A673 (cell line): ENCODE results near the gene RNMT.

Source experiments
- CTCF ChIP-seq: fragments of 300-800, 200-600 bp; sonication (generic); conservative IDR thresholded peaks from 2 replicates; pipeline ENCODE4 v1.5.1; 2017; ENCODE audit warnings: low read depth, mild to moderate bottlenecking, antibody characterized with exemption, low read length, moderate library complexity, mixed read lengths
- EZH2 ChIP-seq: fragments of 200-600 bp; sonication (generic); IDR thresholded peaks from 2 replicates; pipeline ENCODE4 v1.6.1; 2017; ENCODE audit warnings: borderline replicate concordance, low read depth, mild to moderate bottlenecking, mixed read lengths, antibody characterized with exemption, low read length; ENCODE audit not compliant: poor library complexity, severe bottlenecking

- no peak for TF ChIP-seq CTCF
- TF ChIP-seq EZH2, result no peak
Measured at GRCh38 chr18:13684546-13684945, 41.9 kb upstream of the RNMT start.
